SK-N-MC (cell line): Measurements from ENCODE around the gene CFAP77.
"Not testable (repeated sequence)": the region's sequence is repeated elsewhere in the genome, so short reads cannot be mapped to it uniquely, and the experiment has no call there.

Experiments used
- EZH2 ChIP-seq: fragments of 200-600 bp; sonication (generic); IDR thresholded peaks from one replicate; pipeline ENCODE4 v1.6.1; 2017; ENCODE audit warnings: antibody characterized with exemption
- FOXP2 ChIP-seq: optimal IDR thresholded peaks from 2 replicates; pipeline ENCODE3; 2011; ENCODE audit warnings: mild to moderate bottlenecking, moderate library complexity; ENCODE audit not compliant: insufficient read depth; ENCODE audit errors: extremely low read length, control extremely low read depth
- POLR2AphosphoS5 ChIP-seq: IDR thresholded peaks from 2 replicates; pipeline ENCODE4 v1.6.1; 2012; ENCODE audit warnings: mild to moderate bottlenecking, low read depth, low read length, borderline replicate concordance

- not testable (repeated sequence) for TF ChIP-seq EZH2, POLR2AphosphoS5, FOXP2
Measured at GRCh38 chr9:132378416-132378815, 31.6 kb upstream of the CFAP77 start.
